Activated CD4-positive, alpha-beta T cell treated with anti-CD3 and anti-CD28 coated beads for 36 hours (primary cell): ENCODE results near the gene LYZL1. TPM values are rescaled to one million over a fixed set of nuclear protein-coding genes. Genes with fewer than 3 reads are reported as not detected.

Experiments
- ATAC-seq: fragments of 200-7000 bp; cut with Tn5 transposase; one replicate; pipeline ENCODE4 v1.10.0; 2021; ENCODE audit warnings: mild to moderate bottlenecking, moderate library complexity
- CTCF ChIA-PET: fragments of 350-600 bp; sonication (Branson Sonifier 250); formaldehyde crosslinking; loops from one replicate; lab custom pipeline; 2021; ENCODE audit warnings: antibody characterized with exemption; lab: Charles Lee
- POLR2A ChIA-PET: fragments of 350-600 bp; sonication (Branson Sonifier 250); formaldehyde crosslinking; loops from one replicate; lab custom pipeline; 2021; ENCODE audit warnings: antibody characterized with exemption, inconsistent platforms; lab: Charles Lee
- DNase-seq: peaks from one replicate; pipeline ENCODE4 v3.0.0-alpha.2; 2020
- H3K27ac Mint-ChIP-seq: one replicate; pipeline ENCODE4 v1.8.0; 2021; ENCODE audit warnings: mixed read lengths
- H3K27me3 Mint-ChIP-seq: one replicate; pipeline ENCODE4 v1.8.0; 2021; ENCODE audit warnings: mixed read lengths
- H3K36me3 Mint-ChIP-seq: one replicate; pipeline ENCODE4 v1.8.0; 2021; ENCODE audit warnings: low read depth, mixed read lengths
- H3K4me1 Mint-ChIP-seq: one replicate; pipeline ENCODE4 v1.8.0; 2021; ENCODE audit warnings: mixed read lengths
- H3K4me3 Mint-ChIP-seq: one replicate; pipeline ENCODE4 v1.8.0; 2021; ENCODE audit warnings: mild to moderate bottlenecking, moderate library complexity, mixed read lengths
- H3K9me3 Mint-ChIP-seq: one replicate; pipeline ENCODE4 v1.8.0; 2021; ENCODE audit warnings: low read depth, mixed read lengths
- intact Hi-C, 2 experiments: fragments of 100-400 bp; cut with DNase I in 1 of 2; cut with micrococcal nuclease in 1 of 2; formaldehyde crosslinking; loops; one replicate each; pipeline versions ENCODE4 v1.14.2 to v1.15.1; 2022 to 2024; cut with DNase I, micrococcal nuclease
- total RNA-seq, 2 experiments: library from RNA; stranded (reverse); gene quantifications; one replicate each; pipeline ENCODE4 v1.2.3, GENCODE V29; 2021

LYZL1 gene
- total RNA-seq, 2 experiments from 2014 or later = not detected

GRCh38 chr10:29265210-29265768 lies 23.6 kb upstream of the LYZL1 start:
- no peak for ATAC-seq
- CTCF ChIA-PET = interaction anchor here (1.7 kb wide), 1 partner anchor 8 kb away, joined by 3 read pairs; no protein-coding TSS in a partner anchor
- POLR2A ChIA-PET = interaction anchor here (0.7 kb wide), 1 partner anchor 189 kb away, joined by 6 read pairs; no protein-coding TSS in a partner anchor

DNA sequence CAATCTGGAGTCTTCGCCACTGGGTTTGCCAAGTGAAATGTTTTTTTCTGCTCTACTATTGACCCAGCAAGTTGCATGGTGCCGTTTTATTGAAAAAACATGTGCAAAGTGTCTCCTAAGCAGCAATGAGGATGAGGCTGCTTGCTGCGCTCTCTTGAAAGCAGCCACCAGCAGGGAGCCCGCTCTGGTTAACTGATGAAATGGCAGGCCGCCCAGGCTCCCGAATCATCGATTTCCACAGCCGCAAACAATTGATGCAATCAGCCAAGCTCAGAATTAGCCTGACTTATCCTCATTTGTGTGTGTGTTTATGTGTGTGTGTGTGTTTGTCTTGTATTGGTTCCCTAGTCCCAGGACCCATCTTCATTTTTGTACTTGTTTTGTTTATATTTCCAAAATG lies 22.2 kb upstream of the LYZL1 start:
- Mint-ChIP-seq H3K27ac (no peak overlapping the region), H3K4me1 (no peaks in the 10 kb centered on the region), H3K9me3 (no peaks in the 10 kb centered on the region), H3K36me3 (no peaks in the 10 kb centered on the region), H3K4me3 (no peak overlapping the region), H3K27me3 (peaks cover 11% of the 10 kb centered on the region)
- ChIA-PET POLR2A (no interaction called here), CTCF (no interaction called here)
- no peak for ATAC-seq
- intact Hi-C loops = no loop called here
- no peak for DNase-seq

More at GRCh38 chr10:29265210-29265768, 23.6 kb upstream of the LYZL1 start:
- Mint-ChIP-seq H3K36me3 (no peaks in the 10 kb centered on the region), H3K27me3 (peaks cover 14% of the 10 kb centered on the region), H3K4me3 (no peak overlapping the region), H3K4me1 (no peaks in the 10 kb centered on the region), H3K9me3 (no peaks in the 10 kb centered on the region), H3K27ac (no peak overlapping the region)
- no peak for DNase-seq
- intact Hi-C loops = no loop called here

GRCh38 chr10:29268011-29268410 lies 20.9 kb upstream of the LYZL1 start:
- intact Hi-C loops = no loop called here
- H3K27me3 Mint-ChIP-seq = peaks cover 7% of the 10 kb centered on the region
- no peaks in the 10 kb centered on the region for H3K36me3 Mint-ChIP-seq
- DNase-seq (no peak), ATAC-seq (no peak)
- POLR2A ChIA-PET = no interaction called here
- no peak overlapping the region for H3K27ac Mint-ChIP-seq
- H3K9me3 Mint-ChIP-seq = no peaks in the 10 kb centered on the region
- no peak overlapping the region for H3K4me3 Mint-ChIP-seq
- CTCF ChIA-PET = no interaction called here
- H3K4me1 Mint-ChIP-seq = no peaks in the 10 kb centered on the region

- no peaks in the 10 kb centered on the region for H3K4me1 Mint-ChIP-seq
- POLR2A ChIA-PET = no interaction called here
- peaks cover 3% of the 10 kb centered on the region for H3K27me3 Mint-ChIP-seq
- H3K27ac Mint-ChIP-seq = no peak overlapping the region
- DNase-seq (no peak), ATAC-seq (no peak)
- CTCF ChIA-PET = no interaction called here
- no peaks in the 10 kb centered on the region for H3K36me3 Mint-ChIP-seq
- H3K4me3 Mint-ChIP-seq = no peak overlapping the region
- no peaks in the 10 kb centered on the region for H3K9me3 Mint-ChIP-seq
- intact Hi-C loops = no loop called here
These were observed 19.4 kb upstream of the LYZL1 start for GRCh38 chr10:29269486-29269885.

- ChIA-PET POLR2A (no interaction called here), CTCF (no interaction called here)
- Mint-ChIP-seq H3K4me1 (no peaks in the 10 kb centered on the region), H3K27ac (no peak overlapping the region), H3K27me3 (peaks cover 2% of the 10 kb centered on the region), H3K9me3 (no peaks in the 10 kb centered on the region), H3K4me3 (no peak overlapping the region), H3K36me3 (no peaks in the 10 kb centered on the region)
- DNase-seq (no peak), ATAC-seq (no peak)
- intact Hi-C loops = no loop called here
These were observed 18.0 kb upstream of the LYZL1 start for GRCh38 chr10:29270883-29271282.

DNA sequence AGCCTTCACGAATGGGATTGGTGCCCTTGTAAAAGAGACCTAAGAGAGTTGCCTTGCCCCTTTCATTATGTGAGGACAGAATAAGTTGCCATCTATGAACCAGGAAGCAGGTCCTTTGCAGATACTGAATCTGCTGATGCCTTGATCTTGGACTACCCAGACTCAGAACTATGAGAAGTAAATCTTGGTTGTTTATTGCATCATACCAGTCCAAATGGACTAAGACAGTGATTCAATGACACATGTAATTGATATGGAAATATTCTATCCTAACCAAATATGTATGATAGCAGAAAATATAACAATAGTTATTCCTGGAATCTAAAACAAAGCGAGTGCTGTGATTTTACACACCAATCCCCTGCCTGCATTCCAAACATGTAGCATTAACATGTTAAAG lies 17.0 kb upstream of the LYZL1 start:
- Mint-ChIP-seq H3K4me3 (no peak overlapping the region), H3K9me3 (no peaks in the 10 kb centered on the region), H3K27me3 (peaks cover 2% of the 10 kb centered on the region), H3K36me3 (no peaks in the 10 kb centered on the region), H3K4me1 (no peaks in the 10 kb centered on the region), H3K27ac (no peak overlapping the region)
- DNase-seq (no peak), ATAC-seq (no peak)
- ChIA-PET POLR2A (no interaction called here), CTCF (no interaction called here)
- intact Hi-C loops = no loop called here

GRCh38 chr10:29273478-29273877 lies 15.4 kb upstream of the LYZL1 start:
- Mint-ChIP-seq H3K36me3 (no peaks in the 10 kb centered on the region), H3K27ac (no peak overlapping the region), H3K4me3 (no peak overlapping the region), H3K4me1 (no peaks in the 10 kb centered on the region), H3K9me3 (no peaks in the 10 kb centered on the region), H3K27me3 (peaks cover 2% of the 10 kb centered on the region)
- DNase-seq (no peak), ATAC-seq (no peak)
- POLR2A ChIA-PET = no interaction called here
- CTCF ChIA-PET = no interaction called here
- intact Hi-C loops = no loop called here

DNA sequence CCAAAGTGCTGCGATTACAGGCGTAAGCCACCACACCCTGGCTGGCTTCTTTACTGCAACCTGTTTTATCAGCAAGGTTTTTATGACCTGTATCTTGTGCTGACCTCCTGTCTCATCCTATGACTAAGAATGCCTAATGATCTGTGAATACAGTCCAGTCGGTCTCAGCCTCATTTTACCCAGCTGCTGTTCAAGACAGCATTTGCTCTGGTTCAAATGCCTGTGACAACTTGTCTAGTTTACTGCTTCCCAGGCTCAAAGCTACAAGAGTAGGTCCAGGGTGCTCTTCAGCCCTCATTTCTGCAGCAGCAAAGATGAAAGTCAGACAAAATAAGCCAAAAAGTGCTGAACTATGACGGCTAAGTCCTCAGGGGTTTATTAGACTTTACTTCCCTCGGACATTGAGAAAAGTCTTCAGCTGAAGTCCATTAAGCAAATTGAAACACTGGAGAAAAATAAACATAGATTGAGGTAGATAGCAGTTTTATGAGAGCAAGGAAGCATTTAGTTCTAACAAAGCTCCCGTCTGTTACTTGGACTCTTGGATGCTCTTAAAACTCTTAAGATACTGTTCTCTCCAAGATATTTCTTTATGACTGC lies 12.5 kb upstream of the LYZL1 start:
- no peaks in the 10 kb centered on the region for H3K4me1 Mint-ChIP-seq
- CTCF ChIA-PET = no interaction called here
- POLR2A ChIA-PET = no interaction called here
- H3K36me3 Mint-ChIP-seq = no peaks in the 10 kb centered on the region
- no peak for ATAC-seq
- DNase-seq = no peak
- no peaks in the 10 kb centered on the region for H3K9me3 Mint-ChIP-seq
- intact Hi-C loops = no loop called here
- H3K4me3 Mint-ChIP-seq = no peak overlapping the region
- no peak overlapping the region for H3K27ac Mint-ChIP-seq
- H3K27me3 Mint-ChIP-seq = peaks cover 2% of the 10 kb centered on the region

GRCh38 chr10:29277296-29277695 lies 11.6 kb upstream of the LYZL1 start:
- POLR2A ChIA-PET = no interaction called here
- CTCF ChIA-PET = no interaction called here
- Mint-ChIP-seq H3K4me1 (no peaks in the 10 kb centered on the region), H3K9me3 (no peaks in the 10 kb centered on the region), H3K4me3 (no peak overlapping the region), H3K36me3 (no peaks in the 10 kb centered on the region), H3K27me3 (peaks cover 2% of the 10 kb centered on the region), H3K27ac (no peak overlapping the region)
- intact Hi-C loops = no loop called here
- no peak for DNase-seq
- no peak for ATAC-seq

GRCh38 chr10:29279779-29280487 lies 8.9 kb upstream of the LYZL1 start:
- ChIA-PET POLR2A (no interaction called here), CTCF (no interaction called here)
- H3K27ac Mint-ChIP-seq = no peak overlapping the region
- intact Hi-C loops = no loop called here
- peaks cover 5% of the 10 kb centered on the region for H3K27me3 Mint-ChIP-seq
- H3K9me3 Mint-ChIP-seq = no peaks in the 10 kb centered on the region
- H3K36me3 Mint-ChIP-seq = no peaks in the 10 kb centered on the region
- DNase-seq = no peak
- no peak for ATAC-seq
- H3K4me1 Mint-ChIP-seq = no peaks in the 10 kb centered on the region
- no peak overlapping the region for H3K4me3 Mint-ChIP-seq

- ChIA-PET POLR2A (no interaction called here), CTCF (no interaction called here)
- intact Hi-C loops = no loop called here
- Mint-ChIP-seq H3K4me1 (no peaks in the 10 kb centered on the region), H3K27me3 (peaks cover 4% of the 10 kb centered on the region), H3K4me3 (no peak overlapping the region), H3K9me3 (no peaks in the 10 kb centered on the region), H3K36me3 (no peaks in the 10 kb centered on the region), H3K27ac (no peak overlapping the region)
- ATAC-seq (no peak), DNase-seq (no peak)
These were observed 8.4 kb upstream of the LYZL1 start for GRCh38 chr10:29280488-29280840.

DNA sequence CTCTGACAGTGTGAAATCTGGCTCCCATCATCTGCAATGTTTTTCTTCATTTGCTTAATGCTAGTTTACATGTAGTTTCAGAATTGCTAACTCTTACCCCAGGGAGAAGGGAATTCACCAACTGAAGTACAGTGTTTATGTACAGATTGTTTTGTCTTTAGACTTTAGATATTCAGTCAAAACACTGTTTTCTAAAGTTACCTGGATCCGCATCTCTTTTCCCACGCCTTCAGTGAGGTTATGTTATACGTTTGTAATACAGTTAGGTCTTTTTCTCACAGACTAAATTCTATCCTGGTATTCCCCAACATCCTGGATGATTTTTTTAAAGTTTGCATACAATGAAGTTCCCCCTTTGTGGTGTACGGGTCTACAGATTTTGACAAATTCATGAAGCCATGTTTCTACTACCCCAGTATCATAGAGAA lies 3.2 kb upstream of the LYZL1 start:
- ATAC-seq = no peak
- CTCF ChIA-PET = no interaction called here
- Mint-ChIP-seq H3K4me1 (no peaks in the 10 kb centered on the region), H3K4me3 (no peak overlapping the region), H3K9me3 (no peaks in the 10 kb centered on the region), H3K36me3 (no peaks in the 10 kb centered on the region), H3K27me3 (peaks cover 12% of the 10 kb centered on the region), H3K27ac (no peak overlapping the region)
- intact Hi-C loops = no loop called here
- DNase-seq = no peak
- POLR2A ChIA-PET = no interaction called here
